ENCODE data around the gene LRRC32. TPM values are rescaled to one million over a fixed set of nuclear protein-coding genes. Genes with fewer than 3 reads are reported as not detected.

The LRRC32 gene
- polyA plus RNA-seq, 1 donor from 2014 or later: not detected

DNA sequence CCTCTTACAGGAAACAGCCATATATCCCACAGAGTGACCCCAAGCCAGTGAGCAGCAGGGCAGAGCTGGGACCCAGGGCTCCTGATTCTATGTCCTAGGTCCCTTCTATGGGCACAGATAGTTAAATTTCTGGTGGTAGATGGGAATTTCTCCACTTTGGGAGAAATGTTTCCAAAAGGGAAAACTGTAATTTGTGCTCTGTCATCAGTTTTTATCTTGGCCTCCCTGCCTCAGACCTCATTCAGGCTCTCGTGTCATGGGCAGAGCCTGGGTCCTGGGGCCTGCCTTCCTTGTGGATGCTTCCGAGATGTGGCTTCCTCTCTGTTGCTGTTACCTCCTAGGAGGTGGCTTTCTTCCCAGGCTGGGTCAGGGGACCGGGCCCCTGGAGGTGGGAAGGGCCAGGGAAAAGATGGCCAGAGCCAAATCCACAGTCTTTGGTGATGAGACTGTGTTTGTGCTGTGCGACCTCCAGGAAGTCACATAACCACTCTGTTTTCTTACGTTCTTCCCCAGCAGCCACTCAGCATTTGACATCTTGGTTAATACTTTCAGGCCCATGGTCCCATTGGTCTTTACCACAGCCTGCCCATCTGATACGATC, 8.6 kb downstream of the LRRC32 start:
- H3K79me2 ChIP-seq (replicated peaks; ENCODE audit: insufficient read depth, low read length): no peaks in the 10 kb centered on the region
- no peaks in the 10 kb centered on the region for H3K36me3 ChIP-seq (ENCODE audit: insufficient read depth, low read length)
- H3K9me3 ChIP-seq (ENCODE audit: low read length): no peaks in the 10 kb centered on the region
- no peak overlapping the region for H3K27ac ChIP-seq (ENCODE audit: low read length)
- H3K9ac ChIP-seq (ENCODE audit: low read length): no peak overlapping the region
- no peak overlapping the region for H3K4me3 ChIP-seq (ENCODE audit: low read length)
- no peak overlapping the region for H2AFZ ChIP-seq (ENCODE audit: low read depth, low read length)
- TF ChIP-seq POLR2AphosphoS5 (IDR thresholded peaks at IDR 0.05) (no peak), SMC3 (conservative IDR thresholded peaks at IDR 0.05; ENCODE audit: poor library complexity) (no peak), EZH2 (IDR thresholded peaks at IDR 0.05; ENCODE audit: borderline replicate concordance, insufficient read depth, low read length, poor library complexity, severe bottlenecking) (no peak), MXI1 (conservative IDR thresholded peaks at IDR 0.05; ENCODE audit: poor library complexity, severe bottlenecking) (no peak), TAF1 (IDR thresholded peaks at IDR 0.05; ENCODE audit: low read depth) (no peak), EP300 (conservative IDR thresholded peaks at IDR 0.05; ENCODE audit: poor library complexity, severe bottlenecking) (no peak), RAD21 (conservative IDR thresholded peaks at IDR 0.05) (no peak)
- TF ChIP-seq, protein P1, sequence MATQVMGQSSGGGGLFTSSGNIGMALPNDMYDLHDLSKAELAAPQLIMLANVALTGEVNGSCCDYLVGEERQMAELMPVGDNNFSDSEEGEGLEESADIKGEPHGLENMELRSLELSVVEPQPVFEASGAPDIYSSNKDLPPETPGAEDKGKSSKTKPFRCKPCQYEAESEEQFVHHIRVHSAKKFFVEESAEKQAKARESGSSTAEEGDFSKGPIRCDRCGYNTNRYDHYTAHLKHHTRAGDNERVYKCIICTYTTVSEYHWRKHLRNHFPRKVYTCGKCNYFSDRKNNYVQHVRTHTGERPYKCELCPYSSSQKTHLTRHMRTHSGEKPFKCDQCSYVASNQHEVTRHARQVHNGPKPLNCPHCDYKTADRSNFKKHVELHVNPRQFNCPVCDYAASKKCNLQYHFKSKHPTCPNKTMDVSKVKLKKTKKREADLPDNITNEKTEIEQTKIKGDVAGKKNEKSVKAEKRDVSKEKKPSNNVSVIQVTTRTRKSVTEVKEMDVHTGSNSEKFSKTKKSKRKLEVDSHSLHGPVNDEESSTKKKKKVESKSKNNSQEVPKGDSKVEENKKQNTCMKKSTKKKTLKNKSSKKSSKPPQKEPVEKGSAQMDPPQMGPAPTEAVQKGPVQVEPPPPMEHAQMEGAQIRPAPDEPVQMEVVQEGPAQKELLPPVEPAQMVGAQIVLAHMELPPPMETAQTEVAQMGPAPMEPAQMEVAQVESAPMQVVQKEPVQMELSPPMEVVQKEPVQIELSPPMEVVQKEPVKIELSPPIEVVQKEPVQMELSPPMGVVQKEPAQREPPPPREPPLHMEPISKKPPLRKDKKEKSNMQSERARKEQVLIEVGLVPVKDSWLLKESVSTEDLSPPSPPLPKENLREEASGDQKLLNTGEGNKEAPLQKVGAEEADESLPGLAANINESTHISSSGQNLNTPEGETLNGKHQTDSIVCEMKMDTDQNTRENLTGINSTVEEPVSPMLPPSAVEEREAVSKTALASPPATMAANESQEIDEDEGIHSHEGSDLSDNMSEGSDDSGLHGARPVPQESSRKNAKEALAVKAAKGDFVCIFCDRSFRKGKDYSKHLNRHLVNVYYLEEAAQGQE (IDR thresholded peaks at IDR 0.05; ENCODE audit: borderline replicate concordance): no peak
- TF ChIP-seq, protein P2, sequence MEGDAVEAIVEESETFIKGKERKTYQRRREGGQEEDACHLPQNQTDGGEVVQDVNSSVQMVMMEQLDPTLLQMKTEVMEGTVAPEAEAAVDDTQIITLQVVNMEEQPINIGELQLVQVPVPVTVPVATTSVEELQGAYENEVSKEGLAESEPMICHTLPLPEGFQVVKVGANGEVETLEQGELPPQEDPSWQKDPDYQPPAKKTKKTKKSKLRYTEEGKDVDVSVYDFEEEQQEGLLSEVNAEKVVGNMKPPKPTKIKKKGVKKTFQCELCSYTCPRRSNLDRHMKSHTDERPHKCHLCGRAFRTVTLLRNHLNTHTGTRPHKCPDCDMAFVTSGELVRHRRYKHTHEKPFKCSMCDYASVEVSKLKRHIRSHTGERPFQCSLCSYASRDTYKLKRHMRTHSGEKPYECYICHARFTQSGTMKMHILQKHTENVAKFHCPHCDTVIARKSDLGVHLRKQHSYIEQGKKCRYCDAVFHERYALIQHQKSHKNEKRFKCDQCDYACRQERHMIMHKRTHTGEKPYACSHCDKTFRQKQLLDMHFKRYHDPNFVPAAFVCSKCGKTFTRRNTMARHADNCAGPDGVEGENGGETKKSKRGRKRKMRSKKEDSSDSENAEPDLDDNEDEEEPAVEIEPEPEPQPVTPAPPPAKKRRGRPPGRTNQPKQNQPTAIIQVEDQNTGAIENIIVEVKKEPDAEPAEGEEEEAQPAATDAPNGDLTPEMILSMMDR (IDR thresholded peaks at IDR 0.05; ENCODE audit: poor library complexity, severe bottlenecking): no peak
- H3K9me2 ChIP-seq (ENCODE audit: insufficient read depth, low read length): no peaks in the 10 kb centered on the region
- no peaks in the 10 kb centered on the region for H3F3A ChIP-seq (ENCODE audit: insufficient read depth, low read length, poor library complexity, severe bottlenecking)
- H3K4me2 ChIP-seq (ENCODE audit: low read length): no peak overlapping the region
- H3K27me3 ChIP-seq (ENCODE audit: insufficient read depth, low read depth, low read length): no peaks in the 10 kb centered on the region
- H4K20me1 ChIP-seq (ENCODE audit: insufficient read depth): no peaks in the 10 kb centered on the region

DNA sequence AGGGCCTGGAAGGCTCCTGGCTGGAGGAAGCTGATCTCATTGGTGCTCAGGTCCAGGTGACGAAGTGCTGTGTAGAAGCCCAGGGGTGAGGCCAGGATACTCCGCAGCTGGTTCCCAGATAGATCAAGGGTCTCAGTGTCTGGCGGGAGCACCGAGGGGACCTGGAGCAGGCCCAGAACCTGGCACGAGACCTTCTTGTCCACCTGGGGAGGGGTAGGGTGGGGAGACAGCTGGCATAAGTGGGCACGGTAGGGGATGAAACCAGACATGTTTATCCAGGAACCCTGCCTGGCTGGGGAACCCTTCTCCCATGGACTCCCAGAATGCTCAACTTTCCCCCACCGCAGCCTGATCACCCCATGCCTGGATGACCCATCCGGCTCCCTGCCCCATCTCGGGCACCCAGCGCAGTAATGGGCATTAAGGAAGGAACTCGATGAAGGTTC, 9.2 kb downstream of the LRRC32 start:
- no peaks in the 10 kb centered on the region for H4K20me1 ChIP-seq (ENCODE audit: insufficient read depth)
- H3F3A ChIP-seq (ENCODE audit: insufficient read depth, low read length, poor library complexity, severe bottlenecking): no peaks in the 10 kb centered on the region
- no peak overlapping the region for H3K4me3 ChIP-seq (ENCODE audit: low read length)
- no peaks in the 10 kb centered on the region for H3K79me2 ChIP-seq (replicated peaks; ENCODE audit: insufficient read depth, low read length)
- no peak overlapping the region for H2AFZ ChIP-seq (ENCODE audit: low read depth, low read length)
- H3K9me2 ChIP-seq (ENCODE audit: insufficient read depth, low read length): no peaks in the 10 kb centered on the region
- no peaks in the 10 kb centered on the region for H3K9me3 ChIP-seq (ENCODE audit: low read length)
- H3K4me2 ChIP-seq (ENCODE audit: low read length): no peak overlapping the region
- no peaks in the 10 kb centered on the region for H3K36me3 ChIP-seq (ENCODE audit: insufficient read depth, low read length)
- no peak overlapping the region for H3K9ac ChIP-seq (ENCODE audit: low read length)
- H3K27me3 ChIP-seq (ENCODE audit: insufficient read depth, low read depth, low read length): no peaks in the 10 kb centered on the region
- H3K27ac ChIP-seq (ENCODE audit: low read length): no peak overlapping the region
- no peak for TF ChIP-seq TAF1 (IDR thresholded peaks at IDR 0.05; ENCODE audit: low read depth)
- TF ChIP-seq EZH2 (IDR thresholded peaks at IDR 0.05; ENCODE audit: borderline replicate concordance, insufficient read depth, low read length, poor library complexity, severe bottlenecking): no peak
- TF ChIP-seq MXI1 (conservative IDR thresholded peaks at IDR 0.05; ENCODE audit: poor library complexity, severe bottlenecking): no peak
- no peak for TF ChIP-seq EP300 (conservative IDR thresholded peaks at IDR 0.05; ENCODE audit: poor library complexity, severe bottlenecking)
- no peak for TF ChIP-seq SMC3 (conservative IDR thresholded peaks at IDR 0.05; ENCODE audit: poor library complexity)
- TF ChIP-seq, protein P1 (IDR thresholded peaks at IDR 0.05; ENCODE audit: borderline replicate concordance): no peak
- no peak for TF ChIP-seq POLR2AphosphoS5 (IDR thresholded peaks at IDR 0.05)
- TF ChIP-seq RAD21 (conservative IDR thresholded peaks at IDR 0.05): no peak
- TF ChIP-seq, protein P2 (IDR thresholded peaks at IDR 0.05; ENCODE audit: poor library complexity, severe bottlenecking): no peak

Data from neural cell (in vitro differentiated cells).